GM12878 (cell line): Measurements from ENCODE around the gene PRR35. TPM values are rescaled to one million over a fixed set of nuclear protein-coding genes. Genes with fewer than 3 reads are reported as not detected.

Source experiments
- ATAC-seq: fragments of 200-7000 bp; cut with Tn5 transposase; 3 replicates; pipeline ENCODE4 v1.9.1; 2020; ENCODE audit warnings: mild to moderate bottlenecking, moderate library complexity
- BruUV-seq: library from RNA; stranded (reverse); fragments of 400-500 nt; replicated peaks from 2 replicates; lab custom pipeline; 2021; lab: Mats Ljungman, UMichigan
- CTCF ChIA-PET: fragments of 300-600 bp; sonication (Branson Sonifier 250); formaldehyde crosslinking; extraction: SDS; loops from one replicate; lab custom pipeline; 2021; ENCODE audit warnings: inconsistent platforms; lab: Yijun Ruan, JAX
- POLR2A ChIA-PET: fragments of 350-600 bp; formaldehyde crosslinking; extraction: SDS; loops from one replicate; lab custom pipeline; 2021; ENCODE audit warnings: inconsistent platforms; lab: Charles Lee
- RAD21 ChIA-PET: fragments of 300-600 bp; sonication (Branson Sonifier 250); formaldehyde crosslinking; loops from one replicate; lab custom pipeline; 2023; ENCODE audit warnings: antibody characterized with exemption; ENCODE audit not compliant: unreplicated experiment; lab: Charles Lee
- SMC1A ChIA-PET: fragments of 300-600 bp; sonication (Branson Sonifier 250); formaldehyde crosslinking; loops from one replicate; lab custom pipeline; 2023; ENCODE audit not compliant: unreplicated experiment, uncharacterized antibody; lab: Charles Lee
- DNase-seq: peaks from one replicate; pipeline ENCODE4 v3.0.0-alpha.2; 2011; ENCODE audit warnings: low read depth, low spot score
- FAIRE-seq: peaks from 3 replicates; lab custom pipeline; 2011; peaks lifted over from hg19 to GRCh38; lab: Jason Lieb, UNC
- H2AFZ ChIP-seq: 2 replicates; pipeline ENCODE4 v1.6.0; 2011; ENCODE audit warnings: low read depth, low read length, control low read depth; ENCODE audit not compliant: control insufficient read depth
- H3K27ac ChIP-seq: 2 replicates; pipeline ENCODE4 v1.5.1; 2011; ENCODE audit warnings: control low read depth; ENCODE audit not compliant: control insufficient read depth, insufficient read depth
- H3K27me3 ChIP-seq, 2 experiments: replicated peaks in 1 of 2; 2 replicates each; pipeline versions ENCODE4 v1.6.0 to v1.6.1; 2011; ENCODE audit warnings: low read length in 1 of 2; ENCODE audit not compliant: control insufficient read depth in 2 of 2, insufficient read depth in 2 of 2
- H3K36me3 ChIP-seq, 2 experiments: 2 replicates each; pipeline ENCODE4 v1.5.1; 2011; ENCODE audit warnings: low read length in 1 of 2; ENCODE audit not compliant: control insufficient read depth in 2 of 2, insufficient read depth in 2 of 2
- H3K4me1 ChIP-seq: 2 replicates; pipeline ENCODE4 v1.6.1; 2011; ENCODE audit warnings: mild to moderate bottlenecking, low read length, moderate library complexity, mixed read lengths; ENCODE audit not compliant: control insufficient read depth, insufficient read depth
- H3K4me2 ChIP-seq: 2 replicates; pipeline ENCODE4 v1.6.0; 2011; ENCODE audit warnings: control low read depth; ENCODE audit not compliant: control insufficient read depth, insufficient read depth
- H3K4me3 ChIP-seq: fragments of 200-600 bp; sonication (generic); 2 replicates; pipeline ENCODE4 v1.5.1; 2016
- H3K79me2 ChIP-seq: 2 replicates; pipeline ENCODE4 v1.6.0; 2011; ENCODE audit warnings: low read length; ENCODE audit not compliant: control insufficient read depth, insufficient read depth
- H3K9ac ChIP-seq: 2 replicates; pipeline ENCODE4 v1.8.0; 2011; ENCODE audit warnings: low read length, control low read depth, mixed read lengths; ENCODE audit not compliant: control insufficient read depth, insufficient read depth
- H3K9me3 ChIP-seq: replicated peaks from 3 replicates; pipeline ENCODE4 v1.5.1; 2011; ENCODE audit warnings: mild to moderate bottlenecking, low read length; ENCODE audit not compliant: control insufficient read depth, insufficient read depth
- H4K20me1 ChIP-seq: 2 replicates; pipeline ENCODE4 v1.6.0; 2011; ENCODE audit not compliant: control insufficient read depth, insufficient read depth
- BHLHE40 ChIP-seq, 2 experiments: fragments of 450-650 bp in 1 of 2; IDR thresholded peaks; 2 replicates each; pipeline ENCODE4 v1.6.1; 2011 to 2017; ENCODE audit warnings: low read depth in 2 of 2, borderline replicate concordance in 1 of 2, improper control_type of control experiment in 1 of 2, low read length in 1 of 2, mild to moderate bottlenecking in 1 of 2
- POLR2A ChIP-seq: IDR thresholded peaks from 2 replicates; pipeline ENCODE4 v1.6.1; 2011; ENCODE audit warnings: low read depth, mild to moderate bottlenecking, low read length
- POU2F2 ChIP-seq: IDR thresholded peaks from 3 replicates; pipeline ENCODE4 v1.6.1; 2011; ENCODE audit warnings: low read depth, mild to moderate bottlenecking, low read length, borderline replicate concordance
- RAD21 ChIP-seq: IDR thresholded peaks from 2 replicates; pipeline ENCODE4 v1.6.1; 2011; ENCODE audit warnings: mild to moderate bottlenecking, low read depth, low read length, moderate library complexity; ENCODE audit not compliant: insufficient read depth
- RB1 ChIP-seq: fragments of 450-650 bp; formaldehyde crosslinking; IDR thresholded peaks from 2 replicates; pipeline ENCODE4 v1.6.1; 2017; ENCODE audit warnings: mild to moderate bottlenecking, borderline replicate concordance
- SMC3 ChIP-seq: IDR thresholded peaks from 2 replicates; pipeline ENCODE4 v1.6.1; 2011; ENCODE audit warnings: low read length, improper control_type of control experiment, borderline replicate concordance
- SRF ChIP-seq, 2 experiments: IDR thresholded peaks; 2 replicates each; pipeline ENCODE4 v1.6.1; 2011; ENCODE audit warnings: low read depth in 2 of 2, low read length in 2 of 2, mild to moderate bottlenecking in 1 of 2, moderate library complexity in 1 of 2
- YY1 ChIP-seq: IDR thresholded peaks from 2 replicates; pipeline ENCODE4 v1.6.1; 2011; ENCODE audit warnings: low read depth, mild to moderate bottlenecking, low read length
- WGBS: methylation state at CpG from one replicate; pipeline ENCODE4 v1.1.6; 2016; ENCODE audit warnings: low lambda C conversion rate; ENCODE audit not compliant: insufficient replicate concordance, insufficient coverage; ENCODE audit errors: missing lambda C conversion rate; 5-methylcytosine and 5-hydroxymethylcytosine counted together
- in situ Hi-C: fragments of 300-500 bp; cut with MboI; formaldehyde crosslinking; loops from 9 replicates; pipeline ENCODE4 v1.14.3; 2018; ENCODE audit warnings: mixed read lengths
- intact Hi-C: fragments of 100-400 bp; cut with micrococcal nuclease; formaldehyde crosslinking; loops from one replicate; pipeline ENCODE4 v1.14.2; 2022; ENCODE audit not compliant: unreplicated experiment
- polyA plus RNA-seq, 11 experiments: library from polyadenylated mRNA; depleted of rRNA in 4 of 11; unstranded in 6 of 11; stranded (reverse) in 5 of 11; fragments of >200 nt; fragmentation: Nextera tagmentation in 4 of 11; fragmentation: Illumina TruSeq in 1 of 11; extraction: Ambion mirVana in 4 of 11; extraction: Trizol in 1 of 11; gene quantifications; 1 replicate in 1 of 11; 2 replicates in 10 of 11; pipeline versions ENCODE4 v1.2.1 to v1.2.3, GENCODE V29; 2011 to 2016; ENCODE audit warnings: inconsistent platforms in 2 of 11, missing spikeins in 2 of 11, low read depth in 1 of 11
- total RNA-seq, 4 experiments: library from RNA; depleted of rRNA in 3 of 4; stranded (reverse); fragments of >200 nt in 3 of 4; fragmentation: Illumina TruSeq in 1 of 4; extraction: Trizol in 1 of 4; gene quantifications; 2 replicates each; pipeline versions ENCODE4 v1.2.1 to v1.2.3, GENCODE V29; 2013 to 2021
- TF ChIP-seq, protein P1 (sequence below), 3 experiments: IDR thresholded peaks in 2 of 3; conservative IDR thresholded peaks in 1 of 3; 2 replicates each; pipeline ENCODE4 v1.5.1; 2011; ENCODE audit warnings: low read depth in 3 of 3, low read length in 3 of 3, mild to moderate bottlenecking in 3 of 3, control low read depth in 2 of 3, moderate library complexity in 2 of 3, inconsistent platforms in 1 of 3, mixed read lengths in 1 of 3; ENCODE audit not compliant: control insufficient read depth in 2 of 3, insufficient read depth in 1 of 3; ENCODE audit errors: extremely low read depth in 1 of 3

The PRR35 gene
- total and polyA plus RNA-seq, 10 of the 15 experiments (the other 5 are each of a cell fraction or from before 2014, with no cell fraction given): not detected

DNA sequence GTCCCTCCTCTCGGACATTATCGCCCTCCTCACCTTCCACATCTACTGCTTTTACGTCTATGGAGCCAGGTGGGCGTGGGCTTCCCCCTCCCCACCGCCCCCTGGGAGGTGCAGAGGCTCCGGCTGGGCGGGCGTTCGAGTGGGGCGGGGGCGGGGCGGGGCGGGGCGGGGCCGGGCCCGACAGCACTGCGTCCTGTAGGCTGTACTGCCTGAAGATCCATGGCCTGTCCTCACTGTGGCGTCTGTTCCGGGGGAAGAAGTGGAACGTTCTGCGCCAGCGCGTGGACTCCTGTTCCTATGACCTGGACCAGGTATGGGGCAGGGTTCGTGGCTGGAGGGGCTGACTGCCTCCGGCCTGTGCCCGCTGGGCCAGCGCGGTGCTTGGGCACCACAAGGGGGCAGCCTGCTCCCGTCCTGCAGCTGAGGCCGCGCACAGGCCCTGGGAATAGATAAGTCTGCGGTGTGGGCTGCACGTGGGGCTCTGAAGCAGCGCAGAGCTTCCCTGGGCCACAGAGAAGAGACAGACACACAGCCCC, 18.7 kb downstream of the PRR35 start:
- SMC1A ChIA-PET: no interaction called here
- Histone ChIP-seq H3K4me1 (no peaks in the 10 kb centered on the region), H2AFZ (no peak overlapping the region), H3K4me3 (no peak overlapping the region), H3K4me2 (no peak overlapping the region), H3K9me3 (no peaks in the 10 kb centered on the region), H3K27ac (no peak overlapping the region), H3K79me2 (no peaks in the 10 kb centered on the region), H3K36me3 (no peaks in the 10 kb centered on the region; a peak in 2 of 4 replicates), H4K20me1 (no peaks in the 10 kb centered on the region), H3K9ac (no peak overlapping the region), H3K27me3 (no peaks in the 10 kb centered on the region)
- TF ChIP-seq BHLHE40 (IDR thresholded peaks at IDR 0.05; ENCODE audit: borderline replicate concordance in 1 of 2, low read depth in 2 of 2, low read length in 1 of 2) (peak; percentile 64 to 90; a peak in 3 of 4 replicates), RAD21 (peak; percentile 63), YY1 (0 out of 2 replicates have a peak, but pooled peaks have one; percentile 45), SMC3 (peak; percentile 52), POLR2A (0 out of 2 replicates have a peak, but pooled peaks have one; percentile 28), POU2F2 (0 out of 3 replicates have a peak, but pooled peaks have one; percentile 20), SRF (IDR thresholded peaks at IDR 0.05; ENCODE audit: low read depth in 2 of 2, low read length in 2 of 2) (no peak), RB1 (no peak)
- TF ChIP-seq, protein P1, sequence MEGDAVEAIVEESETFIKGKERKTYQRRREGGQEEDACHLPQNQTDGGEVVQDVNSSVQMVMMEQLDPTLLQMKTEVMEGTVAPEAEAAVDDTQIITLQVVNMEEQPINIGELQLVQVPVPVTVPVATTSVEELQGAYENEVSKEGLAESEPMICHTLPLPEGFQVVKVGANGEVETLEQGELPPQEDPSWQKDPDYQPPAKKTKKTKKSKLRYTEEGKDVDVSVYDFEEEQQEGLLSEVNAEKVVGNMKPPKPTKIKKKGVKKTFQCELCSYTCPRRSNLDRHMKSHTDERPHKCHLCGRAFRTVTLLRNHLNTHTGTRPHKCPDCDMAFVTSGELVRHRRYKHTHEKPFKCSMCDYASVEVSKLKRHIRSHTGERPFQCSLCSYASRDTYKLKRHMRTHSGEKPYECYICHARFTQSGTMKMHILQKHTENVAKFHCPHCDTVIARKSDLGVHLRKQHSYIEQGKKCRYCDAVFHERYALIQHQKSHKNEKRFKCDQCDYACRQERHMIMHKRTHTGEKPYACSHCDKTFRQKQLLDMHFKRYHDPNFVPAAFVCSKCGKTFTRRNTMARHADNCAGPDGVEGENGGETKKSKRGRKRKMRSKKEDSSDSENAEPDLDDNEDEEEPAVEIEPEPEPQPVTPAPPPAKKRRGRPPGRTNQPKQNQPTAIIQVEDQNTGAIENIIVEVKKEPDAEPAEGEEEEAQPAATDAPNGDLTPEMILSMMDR (IDR thresholded peaks at IDR 0.05 in 2 of 3, conservative IDR thresholded peaks at IDR 0.05 in 1 of 3; ENCODE audit: control insufficient read depth in 2 of 3, extremely low read depth in 1 of 3, insufficient read depth in 1 of 3, low read depth in 3 of 3, low read length in 3 of 3): peak; percentile 68 to 95 (median 88)
- ATAC-seq (peak; percentile 97), DNase-seq (no peak), FAIRE-seq (no peak)
- intact Hi-C loops (loop anchor here (1.0 kb wide), 1 partner anchor 81 kb away; no protein-coding TSS in a partner anchor), in situ Hi-C loops (no loop called here)
- no TSS peak for BruUV-seq
- POLR2A ChIA-PET: no interaction called here
- RAD21 ChIA-PET: no interaction called here
- WGBS: 25% methylated on average over 33 of the region's 34 CpGs
- CTCF ChIA-PET: interaction anchor here (1.1 kb wide), 1 partner anchor 9 kb away, joined by 5 read pairs; no protein-coding TSS in a partner anchor
